BE2C (cell line): Measurements from ENCODE around the gene GSTA2.
"Not testable (repeated sequence)": the region's sequence is repeated elsewhere in the genome, so short reads cannot be mapped to it uniquely, and the experiment has no call there.

ENCODE experiments used
- DNase-seq: peaks from one replicate; pipeline ENCODE4 v3.0.0-alpha.2; 2020
- H3K27me3 ChIP-seq: fragments of 250-450 bp; sonication (Bioruptor Pico); 2 replicates; pipeline ENCODE4 v1.5.1; 2020; ENCODE audit warnings: mild to moderate bottlenecking
- H3K36me3 ChIP-seq: fragments of 250-450 bp; sonication (Bioruptor Pico); 2 replicates; pipeline ENCODE4 v1.5.1; 2020; ENCODE audit warnings: mild to moderate bottlenecking
- H3K4me1 ChIP-seq: fragments of 250-450 bp; sonication (Bioruptor Pico); 2 replicates; pipeline ENCODE4 v1.5.1; 2020
- H3K4me3 ChIP-seq: 2 replicates; pipeline ENCODE4 v1.5.1; 2011; ENCODE audit warnings: low read depth, low read length
- H3K9me3 ChIP-seq: fragments of 250-450 bp; sonication (Bioruptor Pico); 2 replicates; pipeline ENCODE4 v1.5.1; 2020
- TF ChIP-seq, protein P1 (sequence below): IDR thresholded peaks from 2 replicates; pipeline ENCODE4 v1.5.1; 2012; ENCODE audit warnings: mild to moderate bottlenecking, low read depth, low read length

GSTA2 gene

DNA sequence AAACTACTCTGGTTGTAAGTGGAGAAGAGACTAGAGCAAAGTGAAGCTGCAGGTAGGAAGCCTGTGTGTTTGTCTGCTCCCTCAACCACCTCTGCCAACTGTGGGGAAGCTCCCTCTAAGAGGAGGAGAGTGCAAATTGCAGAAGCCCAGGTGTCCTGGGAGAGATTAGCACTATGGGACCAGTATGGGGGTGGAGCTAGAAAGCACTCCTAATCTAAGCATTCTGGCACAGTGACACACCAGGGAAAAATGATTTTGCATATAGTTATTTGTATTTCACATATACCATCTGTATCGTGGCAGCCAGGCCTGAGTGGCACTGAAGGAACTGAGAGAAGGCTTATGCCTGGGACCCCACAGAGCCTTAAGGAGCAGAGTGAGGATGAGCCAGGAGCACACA, 27.6 kb upstream of the GSTA2 start:
- H3K27me3 ChIP-seq: no peaks in the 10 kb centered on the region
- no peaks in the 10 kb centered on the region for H3K4me1 ChIP-seq
- TF ChIP-seq, protein P1, sequence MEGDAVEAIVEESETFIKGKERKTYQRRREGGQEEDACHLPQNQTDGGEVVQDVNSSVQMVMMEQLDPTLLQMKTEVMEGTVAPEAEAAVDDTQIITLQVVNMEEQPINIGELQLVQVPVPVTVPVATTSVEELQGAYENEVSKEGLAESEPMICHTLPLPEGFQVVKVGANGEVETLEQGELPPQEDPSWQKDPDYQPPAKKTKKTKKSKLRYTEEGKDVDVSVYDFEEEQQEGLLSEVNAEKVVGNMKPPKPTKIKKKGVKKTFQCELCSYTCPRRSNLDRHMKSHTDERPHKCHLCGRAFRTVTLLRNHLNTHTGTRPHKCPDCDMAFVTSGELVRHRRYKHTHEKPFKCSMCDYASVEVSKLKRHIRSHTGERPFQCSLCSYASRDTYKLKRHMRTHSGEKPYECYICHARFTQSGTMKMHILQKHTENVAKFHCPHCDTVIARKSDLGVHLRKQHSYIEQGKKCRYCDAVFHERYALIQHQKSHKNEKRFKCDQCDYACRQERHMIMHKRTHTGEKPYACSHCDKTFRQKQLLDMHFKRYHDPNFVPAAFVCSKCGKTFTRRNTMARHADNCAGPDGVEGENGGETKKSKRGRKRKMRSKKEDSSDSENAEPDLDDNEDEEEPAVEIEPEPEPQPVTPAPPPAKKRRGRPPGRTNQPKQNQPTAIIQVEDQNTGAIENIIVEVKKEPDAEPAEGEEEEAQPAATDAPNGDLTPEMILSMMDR: no peak
- H3K4me3 ChIP-seq: no peak overlapping the region
- no peak for DNase-seq
- H3K9me3 ChIP-seq: no peaks in the 10 kb centered on the region; the same call in 1 of the 2 replicates
- H3K36me3 ChIP-seq: no peaks in the 10 kb centered on the region

DNA sequence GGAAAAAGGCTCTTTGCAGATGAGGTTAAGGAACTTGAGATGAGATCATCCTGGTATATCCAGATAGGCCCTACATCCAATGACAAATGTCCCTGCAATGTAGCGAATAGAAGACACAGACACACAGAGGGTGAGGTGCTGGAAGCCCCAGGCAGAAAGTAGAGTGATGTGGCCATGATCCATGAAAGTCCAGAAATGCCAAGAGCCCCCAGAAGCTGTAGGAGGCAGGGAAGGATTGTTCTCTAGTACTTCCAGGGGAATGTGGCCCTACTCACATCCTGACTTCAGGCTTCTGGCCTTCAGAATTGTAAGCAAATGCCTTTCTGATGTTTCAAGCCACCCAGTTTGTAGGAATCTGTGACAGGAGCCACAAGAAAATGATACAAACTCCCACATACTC, 26.4 kb upstream of the GSTA2 start:
- not testable (repeated sequence) for H3K9me3 ChIP-seq, DNase-seq

DNA sequence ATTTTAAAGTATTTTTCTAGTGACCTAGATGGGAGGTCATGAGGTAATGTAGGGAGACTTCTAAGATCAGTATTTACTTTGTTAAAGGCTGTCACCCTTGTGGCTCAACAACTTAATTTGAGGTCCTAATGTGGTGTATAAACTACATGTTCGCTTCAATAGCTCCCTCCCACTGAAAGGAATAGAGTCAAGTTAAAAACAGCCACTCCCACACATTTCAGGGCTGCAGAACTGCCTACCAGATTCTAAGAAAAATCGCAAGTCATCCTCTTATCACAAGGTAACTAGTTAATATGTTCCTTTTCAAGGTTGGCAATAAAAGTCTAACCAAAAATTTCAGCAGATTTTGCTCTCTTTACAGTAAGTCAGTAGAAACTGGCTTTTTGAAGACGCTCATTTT, 25.2 kb upstream of the GSTA2 start:
- Histone ChIP-seq H3K27me3 (no peaks in the 10 kb centered on the region), H3K4me3 (no peak overlapping the region), H3K4me1 (no peaks in the 10 kb centered on the region), H3K36me3 (no peaks in the 10 kb centered on the region), H3K9me3 (no peaks in the 10 kb centered on the region; the same call in 1 of the 2 replicates)
- TF ChIP-seq, protein P1: no peak
- no peak for DNase-seq

More for the DNA sequence above, 26.4 kb upstream of the GSTA2 start:
- H3K4me1 ChIP-seq, H3K4me3 ChIP-seq, H3K27me3 ChIP-seq, H3K36me3 ChIP-seq: not testable (repeated sequence)

DNA sequence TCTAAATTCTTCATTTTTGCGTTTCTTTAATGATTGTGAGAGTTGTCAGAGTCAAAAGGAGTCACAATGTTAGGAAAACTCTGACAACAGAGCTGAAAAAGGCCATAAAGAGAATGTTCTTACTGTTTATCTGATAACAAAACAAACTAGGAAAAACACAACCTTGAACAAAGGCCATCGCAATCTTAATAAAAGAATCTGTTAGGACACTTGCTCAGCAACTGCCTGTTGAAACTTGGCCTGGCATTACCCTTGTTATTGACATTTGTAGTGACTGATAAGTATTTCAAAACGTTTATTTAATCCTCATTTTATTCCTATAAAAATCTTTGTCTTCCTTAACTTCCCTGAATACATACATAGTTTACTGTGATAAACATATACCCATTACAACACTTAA, 24.6 kb upstream of the GSTA2 start:
- no peak for DNase-seq
- H3K27me3 ChIP-seq: no peaks in the 10 kb centered on the region
- no peak overlapping the region for H3K4me3 ChIP-seq
- no peaks in the 10 kb centered on the region; the same call in 1 of the 2 replicates for H3K9me3 ChIP-seq
- no peaks in the 10 kb centered on the region for H3K36me3 ChIP-seq
- no peaks in the 10 kb centered on the region for H3K4me1 ChIP-seq
- TF ChIP-seq, protein P1: no peak

DNA sequence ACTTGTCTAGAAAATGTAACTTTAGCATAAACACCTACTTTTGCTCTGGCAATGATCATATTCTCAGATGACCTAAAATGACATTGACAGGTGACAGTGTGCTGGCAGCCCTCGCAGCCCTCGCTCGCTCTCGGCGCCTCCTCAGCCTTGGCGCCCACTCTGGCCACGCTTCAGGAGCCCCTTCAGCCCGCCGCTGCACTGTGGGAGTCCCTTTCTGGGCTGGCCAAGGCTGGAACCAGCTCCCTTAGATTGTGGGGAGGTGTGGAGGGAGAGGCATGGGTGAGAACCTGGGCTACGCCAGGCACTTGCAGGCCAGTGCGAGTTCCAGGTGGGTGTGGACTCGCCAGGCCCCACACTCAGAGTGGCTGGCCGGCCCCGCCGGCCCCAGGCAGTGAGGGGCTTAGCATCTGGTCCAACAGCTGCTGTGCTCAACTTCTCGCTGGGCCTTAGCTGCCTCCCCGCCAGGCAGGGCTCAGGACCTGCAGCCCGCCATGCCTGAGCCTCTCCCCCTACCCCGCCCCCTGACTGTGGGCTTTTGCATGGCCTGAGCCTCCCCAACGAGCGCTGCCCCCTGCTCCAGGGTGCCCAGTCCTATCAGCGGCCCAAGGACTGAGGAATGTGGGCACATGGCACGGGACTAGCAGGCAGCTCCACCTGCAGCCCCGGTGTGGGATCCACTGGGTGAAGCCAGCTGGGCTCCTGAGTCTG, 23.1 kb upstream of the GSTA2 start:
- TF ChIP-seq, protein P1: no peak
- DNase-seq: no peak
- H3K27me3 ChIP-seq: no peaks in the 10 kb centered on the region
- H3K36me3 ChIP-seq: no peaks in the 10 kb centered on the region
- H3K9me3 ChIP-seq: no peaks in the 10 kb centered on the region; the same call in 1 of the 2 replicates
- no peak overlapping the region for H3K4me3 ChIP-seq
- no peaks in the 10 kb centered on the region for H3K4me1 ChIP-seq

DNA sequence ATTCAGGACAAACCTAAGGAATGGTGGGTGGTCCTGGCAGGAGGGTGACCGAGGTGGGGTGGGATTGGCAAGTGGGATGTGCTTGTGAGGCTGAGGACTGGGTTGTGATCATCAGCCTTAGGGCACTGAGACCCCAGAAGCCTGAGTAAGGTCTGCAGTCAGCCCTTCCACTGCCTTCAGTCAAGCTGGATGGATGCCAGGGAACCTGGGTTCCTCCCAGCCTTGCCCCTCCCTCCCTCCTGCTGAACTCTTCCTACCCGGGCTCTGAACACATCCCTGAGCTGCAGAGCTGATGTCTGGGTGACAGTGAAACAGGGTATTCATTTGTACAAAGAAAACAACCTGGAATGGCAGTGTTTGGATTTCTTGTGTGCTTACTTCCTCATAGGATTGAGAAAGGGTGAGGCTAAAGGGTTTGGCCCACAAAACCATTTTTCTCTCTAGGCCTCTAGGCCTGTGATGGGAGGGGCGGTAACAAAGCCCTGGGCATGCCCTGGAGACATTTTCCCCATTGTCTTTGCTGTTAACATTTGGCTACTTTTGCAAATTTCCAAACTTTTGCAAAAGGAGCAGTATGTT, 19.5 kb upstream of the GSTA2 start:
- not testable (repeated sequence) for H3K36me3 ChIP-seq, H3K9me3 ChIP-seq, H3K27me3 ChIP-seq, DNase-seq, H3K4me1 ChIP-seq, H3K4me3 ChIP-seq

DNA sequence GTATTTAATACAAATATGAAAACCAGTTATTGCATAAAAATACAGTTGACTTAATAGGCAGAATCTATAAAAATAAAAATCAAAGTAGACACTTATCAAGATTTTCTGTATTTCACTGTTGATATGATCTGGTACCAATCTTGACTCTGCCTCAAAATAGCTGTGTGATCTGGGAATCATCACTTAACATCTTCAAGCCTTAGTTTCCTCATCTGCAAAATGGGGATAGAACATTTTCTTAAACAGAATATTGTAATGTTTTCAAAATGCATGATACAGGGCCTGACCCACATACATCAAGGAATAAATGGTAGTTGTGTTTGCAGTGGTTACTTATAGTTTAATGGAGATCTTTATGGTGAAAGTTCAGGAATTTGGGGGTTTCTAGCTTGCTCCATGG, 18.9 kb upstream of the GSTA2 start:
- not testable (repeated sequence) for H3K4me3 ChIP-seq, H3K27me3 ChIP-seq, H3K4me1 ChIP-seq, DNase-seq, H3K9me3 ChIP-seq, H3K36me3 ChIP-seq
